Activated T-helper 2 cell treated with anti-CD3 and anti-CD28 coated beads, Interferon-gamma antibody, Interleukin-2, Interleukin-4, amounts not matched to agents 10 μg/mL and 5 μg/mL and 100 μg/mL, durations not matched to agents 14 hours and 24 hours and 36 hours (primary cell): ENCODE measurements around the gene BLM. TPM values are rescaled to one million over a fixed set of nuclear protein-coding genes. Genes with fewer than 3 reads are reported as not detected.
"Not testable (repeated sequence)": the region's sequence is repeated elsewhere in the genome, so short reads cannot be mapped to it uniquely, and the experiment has no call there.

ENCODE experiments used
- DNase-seq: peaks from one replicate; pipeline ENCODE4 v3.0.0; 2021; ENCODE audit warnings: low spot score
- H3K27ac Mint-ChIP-seq: one replicate; pipeline ENCODE4 v1.8.0; 2021; ENCODE audit warnings: mixed read lengths
- H3K27me3 Mint-ChIP-seq: one replicate; pipeline ENCODE4 v1.8.0; 2021; ENCODE audit warnings: low read depth, mixed read lengths
- H3K36me3 Mint-ChIP-seq: one replicate; pipeline ENCODE4 v1.8.0; 2021; ENCODE audit warnings: low read depth, mixed read lengths
- H3K4me1 Mint-ChIP-seq: one replicate; pipeline ENCODE4 v1.8.0; 2021; ENCODE audit warnings: low read depth, mixed read lengths
- H3K4me3 Mint-ChIP-seq: one replicate; pipeline ENCODE4 v1.8.0; 2021; ENCODE audit warnings: low read depth, mild to moderate bottlenecking, moderate library complexity, mixed read lengths
- H3K9me3 Mint-ChIP-seq: one replicate; pipeline ENCODE4 v1.8.0; 2021; ENCODE audit warnings: mixed read lengths
- intact Hi-C: fragments of 100-400 bp; cut with micrococcal nuclease; formaldehyde crosslinking; loops from one replicate; pipeline ENCODE4 v1.15.1; 2023
- total RNA-seq: library from RNA; stranded (reverse); gene quantifications from 2 replicates; pipeline ENCODE4 v1.2.3, GENCODE V29; 2022

BLM gene
- total RNA-seq, 1 donor from 2014 or later: 65.3 TPM

DNA sequence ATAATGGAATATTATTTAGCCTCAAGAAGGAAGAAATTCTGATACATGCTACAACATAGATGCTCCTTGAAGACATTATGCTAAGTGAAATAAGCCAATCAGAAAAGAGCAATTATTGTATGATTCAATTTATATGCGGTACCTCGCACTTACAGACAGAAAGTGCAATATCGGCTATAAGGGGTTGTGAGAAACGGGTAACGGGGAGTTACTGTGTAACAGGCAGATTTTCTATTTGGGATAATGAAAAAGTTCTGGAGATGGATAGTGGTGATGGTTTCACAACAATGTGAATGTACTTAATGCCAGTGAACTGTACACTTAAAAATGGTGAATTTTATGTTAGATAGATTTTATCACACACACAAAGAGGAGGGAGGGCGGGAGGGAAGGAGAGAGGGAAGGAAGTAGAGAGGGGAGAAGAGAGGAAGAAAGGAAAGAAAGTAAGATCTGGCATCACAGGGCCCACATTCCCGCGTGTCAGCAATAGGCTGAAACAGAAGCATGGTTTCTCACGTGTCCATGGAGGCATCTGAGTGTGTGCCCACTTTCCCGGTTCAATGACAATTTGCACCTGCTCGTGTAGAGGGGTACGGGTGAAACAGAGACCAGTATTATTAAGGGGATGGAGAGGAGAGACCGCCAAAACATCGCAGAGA lies 700 bp upstream of the BLM start:
- intact Hi-C loops: loop anchor here (2.0 kb wide), 2 partner anchors 56 to 168 kb away; partner anchors contain the start of gene FES
- peaks cover 32% of the 10 kb centered on the region for H3K36me3 Mint-ChIP-seq
- H3K27ac Mint-ChIP-seq: peak overlapping the region; percentile 91
- H3K4me3 Mint-ChIP-seq: peak overlapping the region; percentile 87
- no peaks in the 10 kb centered on the region for H3K9me3 Mint-ChIP-seq
- no peak for DNase-seq
- H3K4me1 Mint-ChIP-seq: peaks cover 25% of the 10 kb centered on the region
- no peaks in the 10 kb centered on the region for H3K27me3 Mint-ChIP-seq

DNA sequence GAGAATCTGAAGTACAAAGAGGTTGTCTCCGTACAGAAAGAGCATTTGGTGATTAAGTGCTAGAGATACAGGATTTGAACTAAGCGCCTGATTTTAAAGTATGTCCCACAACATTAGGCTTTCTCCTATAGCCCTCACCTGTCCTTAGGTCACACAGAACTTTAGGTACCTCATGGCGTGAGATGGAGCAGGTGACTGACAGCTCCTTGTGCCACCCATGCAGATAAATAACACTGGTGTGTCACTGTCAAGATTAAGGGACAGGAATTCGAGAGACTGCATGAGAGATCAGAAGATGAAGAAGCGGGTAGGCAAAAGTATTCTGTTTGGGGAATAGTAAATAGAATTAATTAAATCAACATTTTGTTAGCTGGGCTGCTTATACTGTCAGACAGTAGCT lies 1.1 kb downstream of the BLM start:
- no peaks in the 10 kb centered on the region for H3K27me3 Mint-ChIP-seq
- peaks cover 21% of the 10 kb centered on the region for H3K4me1 Mint-ChIP-seq
- H3K27ac Mint-ChIP-seq: peak overlapping the region; percentile 91
- DNase-seq: no peak
- peaks cover 26% of the 10 kb centered on the region for H3K36me3 Mint-ChIP-seq
- H3K9me3 Mint-ChIP-seq: no peaks in the 10 kb centered on the region
- intact Hi-C loops: no loop called here
- peak overlapping the region; percentile 87 for H3K4me3 Mint-ChIP-seq

DNA sequence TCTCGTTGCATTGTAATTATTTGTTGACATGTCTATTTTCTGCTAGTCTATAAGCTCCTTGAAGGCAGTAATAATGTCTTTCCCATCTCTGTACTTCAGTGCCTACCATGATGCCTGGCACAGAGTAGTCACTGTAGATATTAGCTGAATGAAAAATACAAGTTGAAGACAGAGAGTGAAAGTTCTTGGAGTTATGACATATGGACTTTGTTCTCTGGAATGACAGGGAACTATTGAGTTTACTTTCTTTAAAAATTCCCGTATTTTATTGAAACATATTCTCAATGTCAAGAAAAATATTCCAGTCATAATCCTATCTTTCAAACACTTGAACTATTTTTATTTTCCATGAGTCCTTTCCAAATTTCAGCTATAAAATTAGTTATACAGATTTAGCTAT lies 3.0 kb downstream of the BLM start:
- Mint-ChIP-seq H3K27ac (peak overlapping the region; percentile 6), H3K4me3 (peak overlapping the region; percentile 52), H3K9me3 (no peaks in the 10 kb centered on the region), H3K4me1 (peaks cover 25% of the 10 kb centered on the region), H3K27me3 (no peaks in the 10 kb centered on the region), H3K36me3 (peaks cover 34% of the 10 kb centered on the region)
- intact Hi-C loops: no loop called here
- no peak for DNase-seq

DNA sequence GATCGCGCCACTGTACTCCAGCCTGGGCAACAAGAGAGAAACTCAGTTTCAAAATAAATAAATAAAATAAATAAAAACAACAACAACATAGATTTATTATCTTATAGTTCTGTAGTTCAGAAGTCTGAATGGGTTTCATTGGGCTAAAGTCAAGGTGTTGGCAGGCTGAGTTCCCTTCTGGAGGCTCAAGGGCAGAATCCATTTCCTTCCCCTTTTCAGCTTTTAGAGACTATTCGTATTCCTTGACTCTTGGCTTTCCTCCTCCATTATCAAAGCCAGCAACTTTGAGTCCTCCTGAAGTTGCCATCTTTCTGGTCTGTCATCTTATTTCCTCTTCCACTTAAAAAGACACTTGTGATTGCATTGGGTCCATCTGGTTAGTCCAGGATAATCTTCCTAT lies 12.1 kb downstream of the BLM start:
- Mint-ChIP-seq H3K4me1 (peaks cover 17% of the 10 kb centered on the region), H3K27ac (no peak overlapping the region), H3K4me3 (no peak overlapping the region), H3K9me3 (peaks cover 7% of the 10 kb centered on the region), H3K27me3 (no peaks in the 10 kb centered on the region), H3K36me3 (peaks cover 75% of the 10 kb centered on the region)
- DNase-seq: no peak
- intact Hi-C loops: no loop called here

DNA sequence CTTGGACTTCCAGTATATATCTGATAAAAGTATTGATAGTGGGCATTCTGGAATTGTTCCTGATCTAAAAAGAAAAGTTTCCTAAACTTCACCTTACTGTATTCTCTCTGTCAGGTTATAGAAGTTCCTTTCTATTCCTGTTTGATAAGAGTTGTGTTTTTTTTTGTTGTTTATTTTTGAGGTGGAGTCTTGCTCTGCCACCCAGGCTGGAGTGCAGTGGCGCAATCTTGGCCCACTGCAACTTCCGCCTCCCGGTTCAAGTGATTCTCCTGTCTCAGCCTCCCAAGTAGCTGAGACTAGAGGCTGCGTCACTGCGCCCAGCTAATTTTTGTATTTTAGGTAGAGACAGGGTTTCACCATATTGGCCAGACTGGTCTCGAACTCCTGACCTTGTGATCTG lies 13.1 kb downstream of the BLM start:
- Mint-ChIP-seq H3K4me1 (peaks cover 20% of the 10 kb centered on the region), H3K27me3 (no peaks in the 10 kb centered on the region), H3K36me3 (peaks cover 72% of the 10 kb centered on the region), H3K4me3 (no peak overlapping the region), H3K9me3 (peaks cover 7% of the 10 kb centered on the region), H3K27ac (no peak overlapping the region)
- intact Hi-C loops: no loop called here
- no peak for DNase-seq

DNA sequence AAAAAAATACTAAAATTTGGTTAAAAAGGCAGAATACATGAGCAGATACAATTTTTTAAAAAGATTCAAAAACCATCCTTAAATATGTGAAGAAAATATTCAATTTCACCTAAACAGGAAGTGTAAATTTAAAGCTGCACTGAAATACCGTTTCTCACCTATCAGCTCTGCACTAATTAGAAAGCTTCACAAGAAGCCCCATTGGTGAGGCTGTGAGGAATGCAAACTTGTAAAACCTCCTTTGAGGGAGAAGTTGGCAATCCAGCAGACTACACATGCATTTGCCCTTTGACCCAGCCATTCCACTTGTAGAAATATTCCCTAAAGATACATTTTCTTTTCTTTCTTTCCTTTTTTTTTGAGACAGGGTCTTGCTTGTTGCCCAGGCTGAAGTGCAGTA lies 18.8 kb downstream of the BLM start:
- no peak for DNase-seq
- peaks cover 84% of the 10 kb centered on the region for H3K36me3 Mint-ChIP-seq
- H3K27ac Mint-ChIP-seq: no peak overlapping the region
- intact Hi-C loops: no loop called here
- no peaks in the 10 kb centered on the region for H3K27me3 Mint-ChIP-seq
- no peak overlapping the region for H3K4me3 Mint-ChIP-seq
- peaks cover 46% of the 10 kb centered on the region for H3K4me1 Mint-ChIP-seq
- H3K9me3 Mint-ChIP-seq: peaks cover 23% of the 10 kb centered on the region

DNA sequence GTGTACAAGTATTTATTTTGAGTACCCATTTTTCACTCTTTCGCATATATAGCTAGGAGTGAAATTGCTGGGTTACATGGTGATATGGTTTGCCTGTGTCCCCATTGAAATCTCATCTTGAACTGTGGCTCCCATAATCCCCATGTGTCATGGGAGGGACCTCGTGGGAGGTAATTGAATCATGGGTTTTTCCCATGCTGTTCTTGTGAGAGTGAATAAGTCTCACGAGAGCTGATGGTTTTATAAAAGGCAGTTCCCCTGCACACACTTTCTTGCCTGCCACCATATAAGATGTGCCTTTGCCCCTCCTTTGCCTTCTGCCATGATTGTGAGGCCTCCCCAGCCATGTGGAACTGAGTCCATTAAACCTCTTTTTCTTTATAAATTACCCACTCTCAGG lies 23.4 kb downstream of the BLM start:
- H3K27me3 Mint-ChIP-seq, intact Hi-C loops, DNase-seq, H3K4me3 Mint-ChIP-seq, H3K27ac Mint-ChIP-seq: not testable (repeated sequence)
- Mint-ChIP-seq H3K36me3 (peaks cover 71% of the 10 kb centered on the region), H3K9me3 (peaks cover 24% of the 10 kb centered on the region), H3K4me1 (peaks cover 60% of the 10 kb centered on the region)

DNA sequence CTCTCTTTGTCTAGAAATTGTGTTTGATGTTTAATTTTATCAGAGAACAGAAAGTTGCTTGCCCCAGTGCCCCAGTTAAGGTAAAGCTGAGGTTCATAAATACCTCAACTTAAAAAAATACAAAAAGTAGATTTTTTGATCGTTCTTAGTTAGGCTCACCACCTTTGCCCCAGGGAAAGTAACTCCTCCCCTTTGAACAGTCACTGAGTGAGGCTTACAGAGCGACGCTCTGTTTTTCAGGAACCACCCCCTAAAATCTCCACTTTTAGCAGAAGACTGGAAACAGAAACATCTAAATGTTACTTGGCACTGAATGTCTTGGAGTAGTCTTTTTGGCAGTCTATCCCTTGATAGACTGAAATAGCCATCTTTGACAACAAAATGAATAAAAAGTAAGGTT lies 24.9 kb downstream of the BLM start:
- no peak for DNase-seq
- Mint-ChIP-seq H3K36me3 (peaks cover 63% of the 10 kb centered on the region), H3K27ac (no peak overlapping the region), H3K9me3 (peaks cover 24% of the 10 kb centered on the region), H3K4me1 (peaks cover 62% of the 10 kb centered on the region), H3K4me3 (no peak overlapping the region), H3K27me3 (no peaks in the 10 kb centered on the region)
- intact Hi-C loops: no loop called here

DNA sequence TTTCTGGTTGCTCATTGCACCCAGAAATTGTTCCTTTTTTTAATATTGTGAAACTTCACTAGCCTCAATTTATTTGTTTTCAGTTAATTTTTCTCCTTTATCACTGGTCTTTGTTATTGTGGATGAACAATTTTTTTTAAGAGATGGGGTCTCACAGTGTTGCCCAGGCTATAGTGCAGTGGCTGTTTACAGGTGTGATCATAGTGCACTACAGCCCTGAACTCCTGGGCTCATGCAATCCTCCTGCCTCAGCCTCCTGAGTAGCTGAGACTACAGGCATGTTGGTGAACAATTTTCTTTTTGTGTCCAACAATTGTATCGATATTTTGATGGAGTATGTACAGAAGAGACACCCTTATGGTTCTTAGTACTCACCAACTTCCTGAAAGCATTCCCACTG lies 26.3 kb downstream of the BLM start:
- Mint-ChIP-seq H3K4me3 (no peak overlapping the region), H3K27ac (no peak overlapping the region), H3K27me3 (no peaks in the 10 kb centered on the region), H3K9me3 (peaks cover 24% of the 10 kb centered on the region), H3K4me1 (peaks cover 55% of the 10 kb centered on the region), H3K36me3 (peaks cover 57% of the 10 kb centered on the region)
- no peak for DNase-seq
- intact Hi-C loops: no loop called here

DNA sequence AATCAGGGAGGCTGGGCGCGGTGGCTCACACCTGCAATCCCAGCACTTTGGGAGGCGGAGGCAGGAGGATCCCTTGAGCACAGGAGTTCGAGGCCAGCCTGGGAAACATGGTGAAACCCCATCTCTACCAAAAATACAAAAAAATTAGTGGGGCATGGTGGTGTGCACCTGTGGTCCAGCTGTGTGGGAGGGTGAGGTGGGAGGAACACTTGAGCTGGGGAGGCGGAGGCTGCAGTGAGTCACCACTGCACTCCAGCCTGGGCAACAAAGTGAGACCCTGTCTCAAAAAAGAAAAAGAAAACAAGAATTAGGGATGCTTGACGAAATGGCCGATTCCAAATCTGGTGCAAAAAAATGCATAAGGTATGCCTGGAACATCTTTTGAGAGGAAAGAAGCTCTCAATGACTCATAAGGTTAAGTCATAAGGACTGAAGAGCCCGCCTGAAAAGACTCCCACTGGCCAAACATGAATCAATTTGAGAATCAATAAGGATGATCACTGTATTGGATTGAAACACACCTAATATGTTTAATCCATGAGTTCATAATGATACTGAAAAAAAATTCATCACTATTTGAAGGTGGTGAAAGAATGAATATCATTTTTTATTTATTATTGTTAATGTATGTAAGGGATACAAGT lies 27.7 kb downstream of the BLM start:
- Mint-ChIP-seq H3K27ac (no peak overlapping the region), H3K9me3 (peaks cover 18% of the 10 kb centered on the region), H3K36me3 (peaks cover 63% of the 10 kb centered on the region), H3K4me3 (no peak overlapping the region), H3K4me1 (peaks cover 58% of the 10 kb centered on the region), H3K27me3 (no peaks in the 10 kb centered on the region)
- no peak for DNase-seq
- intact Hi-C loops: loop anchor here (5.0 kb wide), 1 partner anchor 37 kb away; no protein-coding TSS in a partner anchor

DNA sequence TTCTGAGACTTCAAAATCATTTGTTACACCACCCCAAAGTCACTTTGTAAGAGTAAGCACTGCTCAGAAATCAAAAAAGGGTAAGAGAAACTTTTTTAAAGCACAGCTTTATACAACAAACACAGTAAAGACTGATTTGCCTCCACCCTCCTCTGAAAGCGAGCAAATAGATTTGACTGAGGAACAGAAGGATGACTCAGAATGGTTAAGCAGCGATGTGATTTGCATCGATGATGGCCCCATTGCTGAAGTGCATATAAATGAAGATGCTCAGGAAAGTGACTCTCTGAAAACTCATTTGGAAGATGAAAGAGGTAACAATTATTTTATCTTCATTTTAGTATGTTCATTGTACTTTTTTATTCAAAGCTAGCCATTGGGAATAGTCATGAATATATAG lies 32.6 kb downstream of the BLM start:
- intact Hi-C loops: loop anchor here (5.0 kb wide), 2 partner anchors 33 to 102 kb away; no protein-coding TSS in a partner anchor
- DNase-seq: no peak
- no peaks in the 10 kb centered on the region for H3K27me3 Mint-ChIP-seq
- H3K4me3 Mint-ChIP-seq: no peak overlapping the region
- H3K27ac Mint-ChIP-seq: peak overlapping the region; percentile 89
- peaks cover 44% of the 10 kb centered on the region for H3K4me1 Mint-ChIP-seq
- no peaks in the 10 kb centered on the region for H3K9me3 Mint-ChIP-seq
- peaks cover 61% of the 10 kb centered on the region for H3K36me3 Mint-ChIP-seq

DNA sequence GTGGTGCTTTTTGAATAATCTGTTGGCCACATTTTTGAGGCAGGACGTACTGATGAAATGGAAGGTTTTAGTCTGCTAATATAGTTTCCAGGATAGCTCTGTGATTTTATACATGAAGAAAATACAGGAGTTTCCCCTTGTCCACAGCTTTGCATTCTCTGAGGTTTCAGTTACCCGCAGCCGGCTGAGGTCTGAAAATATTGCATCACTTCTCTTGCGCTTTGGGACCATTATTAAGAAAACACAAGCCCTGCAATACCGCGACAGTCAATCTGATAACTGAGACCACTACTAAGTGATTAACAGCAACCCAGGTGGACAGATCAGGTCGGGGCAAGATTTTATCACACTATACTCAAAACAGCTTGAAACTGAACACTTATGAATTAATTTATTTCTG lies 33.0 kb downstream of the BLM start:
- H3K9me3 Mint-ChIP-seq: no peaks in the 10 kb centered on the region
- H3K27ac Mint-ChIP-seq: peak overlapping the region; percentile 89
- intact Hi-C loops: loop anchor here (5.0 kb wide), 1 partner anchor 103 kb away; no protein-coding TSS in a partner anchor
- H3K27me3 Mint-ChIP-seq: no peaks in the 10 kb centered on the region
- H3K4me1 Mint-ChIP-seq: peaks cover 46% of the 10 kb centered on the region
- DNase-seq: no peak
- peaks cover 66% of the 10 kb centered on the region for H3K36me3 Mint-ChIP-seq
- H3K4me3 Mint-ChIP-seq: peak overlapping the region; percentile 58

DNA sequence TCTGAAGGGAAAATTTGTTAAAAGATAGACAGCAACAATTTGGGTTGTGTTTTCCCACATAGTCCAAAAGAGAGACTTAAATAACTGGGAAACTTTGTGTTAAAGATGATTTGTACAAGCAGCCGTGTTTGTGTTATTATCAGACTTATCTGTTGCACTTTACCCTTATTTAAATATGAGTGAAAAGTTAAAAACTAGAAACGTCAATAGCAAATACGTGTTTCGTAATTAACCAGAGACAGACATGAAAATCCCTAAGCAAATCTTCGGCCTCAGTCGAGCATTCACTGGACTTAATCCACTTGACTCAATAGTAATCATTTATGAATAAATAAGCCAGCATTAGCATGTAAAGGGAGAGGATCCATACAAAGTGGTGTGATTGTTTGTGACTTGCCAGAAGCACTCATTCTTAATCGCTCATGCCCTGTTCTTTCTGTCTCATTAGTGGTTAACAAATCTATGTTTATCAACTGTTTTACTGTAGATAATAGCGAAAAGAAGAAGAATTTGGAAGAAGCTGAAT lies 34.2 kb downstream of the BLM start:
- peak overlapping the region; percentile 26 for H3K4me3 Mint-ChIP-seq

More for the DNA sequence above, 34.2 kb downstream of the BLM start:
- Mint-ChIP-seq H3K36me3 (peaks cover 73% of the 10 kb centered on the region), H3K27me3 (no peaks in the 10 kb centered on the region), H3K4me1 (peaks cover 47% of the 10 kb centered on the region), H3K9me3 (no peaks in the 10 kb centered on the region), H3K27ac (peak overlapping the region; percentile 89)
- intact Hi-C loops: loop anchor here (5.0 kb wide), 1 partner anchor 104 kb away; no protein-coding TSS in a partner anchor
- DNase-seq: no peak
